Lower leg skin (tissue), 4 donors: Measurements from ENCODE around the gene SMIM22. TPM values are rescaled to one million over a fixed set of nuclear protein-coding genes. Genes with fewer than 3 reads are reported as not detected.

Experiments used
- DNase-seq, 2 donors: peaks; one replicate each; pipeline ENCODE4 v3.0.0-alpha.2; 2019; ENCODE audit warnings: low spot score in 2 of 2
- H3K4me3 ChIP-seq: fragments of 200-600 bp; sonication (generic); 2 replicates; pipeline ENCODE4 v1.5.1; 2017; ENCODE audit warnings: mild to moderate bottlenecking, low read depth; ENCODE audit not compliant: poor library complexity, severe bottlenecking
- CTCF ChIP-seq, 3 donors: fragments of 450-650 bp; IDR thresholded peaks; one replicate each; pipeline ENCODE4 v1.5.1; 2016; ENCODE audit warnings: antibody characterized with exemption in 3 of 3, mild to moderate bottlenecking in 3 of 3, moderate library complexity in 2 of 3
- POLR2A ChIP-seq, 2 donors: fragments of 450-650 bp; IDR thresholded peaks; one replicate each; pipeline ENCODE4 v1.6.1; 2016 to 2017; ENCODE audit warnings: antibody characterized with exemption in 2 of 2, mild to moderate bottlenecking in 1 of 2, moderate library complexity in 1 of 2
- WGBS, 2 donors: methylation state at CpG; one replicate each; pipeline ENCODE4 v1.1.5; 2018; 5-methylcytosine and 5-hydroxymethylcytosine counted together
- intact Hi-C: fragments of 100-400 bp; cut with DNase I; formaldehyde crosslinking; loops from one replicate; pipeline ENCODE4 v1.15.0; 2023; ENCODE audit warnings: low total_unique reads
- total RNA-seq, 4 donors: library from RNA; depleted of rRNA; stranded (reverse); fragments of >200 nt; gene quantifications; one replicate each; pipeline ENCODE4 v1.1.0, GENCODE V29; 2016

Gene SMIM22
- total RNA-seq, 4 donors from 2014 or later = 6.6 to 10.6 (median 7.6) TPM; not detected in 1

- TF ChIP-seq POLR2A (IDR thresholded peaks at IDR 0.05) = no peak
- TF ChIP-seq CTCF (IDR thresholded peaks at IDR 0.05) = no peak
- WGBS, 2 donors = 93 to 97% methylated on average over 6 of the region's 6 CpGs
- no peak overlapping the region for H3K4me3 ChIP-seq
- DNase-seq = no peak
- intact Hi-C loops = no loop called here
Measured at GRCh38 chr16:4755687-4756086, 39.5 kb upstream of the SMIM22 start.

- intact Hi-C loops = no loop called here
- WGBS, 2 donors = 89 to 92% methylated on average over 23 of the region's 23 CpGs
- no peak for TF ChIP-seq CTCF (IDR thresholded peaks at IDR 0.05)
- no peak for TF ChIP-seq POLR2A (IDR thresholded peaks at IDR 0.05)
- DNase-seq = no peak
- H3K4me3 ChIP-seq = no peak overlapping the region
Measured at GRCh38 chr16:4760221-4760910, 34.8 kb upstream of the SMIM22 start.

GRCh38 chr16:4762205-4762604 lies 33.0 kb upstream of the SMIM22 start:
- no peak for DNase-seq
- intact Hi-C loops = no loop called here
- no peak for TF ChIP-seq POLR2A (IDR thresholded peaks at IDR 0.05)
- no peak for TF ChIP-seq CTCF (IDR thresholded peaks at IDR 0.05)
- 84 to 93% methylated on average over 9 of the region's 9 CpGs for WGBS, 2 donors
- no peak overlapping the region for H3K4me3 ChIP-seq

GRCh38 chr16:4763791-4764190 lies 31.4 kb upstream of the SMIM22 start:
- TF ChIP-seq POLR2A (IDR thresholded peaks at IDR 0.05) (no peak), CTCF (IDR thresholded peaks at IDR 0.05) (no peak)
- no peak for DNase-seq
- WGBS, 2 donors = 93 to 97% methylated on average over 6 to 7 of the region's 7 CpGs
- no peak overlapping the region for H3K4me3 ChIP-seq
- intact Hi-C loops = no loop called here

GRCh38 chr16:4765511-4766474 lies 29.4 kb upstream of the SMIM22 start:
- H3K4me3 ChIP-seq = no peak overlapping the region
- no peak for DNase-seq
- WGBS, 2 donors = 74 to 76% methylated on average over 26 of the region's 26 CpGs
- intact Hi-C loops = no loop called here
- no peak for TF ChIP-seq POLR2A (IDR thresholded peaks at IDR 0.05)
- no peak for TF ChIP-seq CTCF (IDR thresholded peaks at IDR 0.05)
